GM21528 (cell line): ENCODE data around the gene FGF7.
"Not testable (repeated sequence)": the region's sequence is repeated elsewhere in the genome, so short reads cannot be mapped to it uniquely, and the experiment has no call there.

Source experiments
- ATAC-seq: cut with Tn5 transposase; IDR thresholded peaks from one replicate; pipeline ENCODE4 v1.9.1; 2021; ENCODE audit warnings: mild to moderate bottlenecking, moderate library complexity; ENCODE audit not compliant: unreplicated experiment, low FRiP score

The FGF7 gene, protein sequence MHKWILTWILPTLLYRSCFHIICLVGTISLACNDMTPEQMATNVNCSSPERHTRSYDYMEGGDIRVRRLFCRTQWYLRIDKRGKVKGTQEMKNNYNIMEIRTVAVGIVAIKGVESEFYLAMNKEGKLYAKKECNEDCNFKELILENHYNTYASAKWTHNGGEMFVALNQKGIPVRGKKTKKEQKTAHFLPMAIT

GRCh38 chr15:49423021-49423420 is at the start of gene FGF7:
Gene FGF7, plus strand, starts transcription at chr15:49423242. Its CDS starts 1,056 bp downstream, at chr15:49424298.
- ATAC-seq = no peak

- no peak for ATAC-seq
Observed at GRCh38 chr15:49379996-49380395, 43.0 kb upstream of the FGF7 start.

DNA sequence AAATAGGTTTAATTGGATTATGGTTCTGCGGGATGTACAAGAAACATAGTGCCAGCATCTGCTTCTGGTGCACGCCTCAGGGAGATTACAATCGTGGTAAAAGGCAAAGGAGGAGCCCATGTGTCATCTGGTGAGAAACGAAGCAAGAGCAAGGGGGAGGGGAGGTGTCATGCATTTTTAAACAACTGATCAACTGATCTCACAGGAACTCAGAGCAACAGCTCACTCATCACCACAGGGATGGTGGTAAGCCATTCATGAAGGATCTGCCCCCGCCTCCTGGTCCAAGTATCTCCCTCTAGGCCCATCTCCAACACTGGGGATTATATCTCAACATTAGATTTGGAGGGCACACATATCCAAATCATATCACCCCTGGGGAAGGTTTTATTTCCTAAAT is 42.1 kb upstream of the FGF7 start:
- ATAC-seq = no peak

DNA sequence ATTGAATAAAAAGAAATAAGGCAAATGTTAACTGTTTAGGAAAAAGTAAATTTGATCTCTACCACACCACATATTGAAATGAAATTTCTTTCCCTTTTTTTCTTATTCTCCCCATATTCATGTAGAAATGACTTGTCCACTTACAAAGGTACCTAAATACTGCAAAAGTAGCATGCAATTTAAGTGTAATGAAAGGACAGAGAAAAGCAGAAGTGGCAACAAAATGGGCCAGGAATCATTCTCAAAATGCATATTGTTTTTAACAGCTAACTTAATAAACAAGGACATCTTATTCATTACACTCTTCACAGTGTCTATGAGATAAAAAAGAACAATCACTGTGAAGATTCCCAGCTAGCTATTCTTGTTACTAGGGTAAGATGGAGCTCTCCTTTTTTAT is 40.6 kb upstream of the FGF7 start:
- ATAC-seq = no peak

DNA sequence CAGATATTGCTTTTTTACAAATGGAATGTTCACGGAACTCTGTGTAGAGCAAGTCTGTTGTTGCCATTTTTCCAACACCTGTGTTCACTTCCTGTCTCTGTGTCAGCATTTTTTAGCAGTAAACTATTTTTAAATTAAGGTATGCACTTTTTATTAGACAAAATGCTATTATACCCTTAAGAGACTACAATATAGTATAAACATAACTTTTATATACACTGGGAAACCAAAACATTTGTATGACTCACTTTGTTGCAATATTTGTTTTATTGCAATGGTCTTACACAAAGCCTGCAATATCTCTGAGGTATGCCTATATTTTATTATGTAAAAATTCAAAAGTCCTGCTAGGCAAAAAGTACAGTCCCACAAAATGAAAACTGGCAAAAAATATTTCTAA is 39.8 kb upstream of the FGF7 start:
- no peak for ATAC-seq

GRCh38 chr15:49387471-49387870 is 35.6 kb upstream of the FGF7 start:
- no peak for ATAC-seq

- ATAC-seq = not testable (repeated sequence)
Observed at GRCh38 chr15:49402515-49403296, 20.3 kb upstream of the FGF7 start.

GRCh38 chr15:49406352-49407118 is 16.5 kb upstream of the FGF7 start:
- ATAC-seq = no peak

DNA sequence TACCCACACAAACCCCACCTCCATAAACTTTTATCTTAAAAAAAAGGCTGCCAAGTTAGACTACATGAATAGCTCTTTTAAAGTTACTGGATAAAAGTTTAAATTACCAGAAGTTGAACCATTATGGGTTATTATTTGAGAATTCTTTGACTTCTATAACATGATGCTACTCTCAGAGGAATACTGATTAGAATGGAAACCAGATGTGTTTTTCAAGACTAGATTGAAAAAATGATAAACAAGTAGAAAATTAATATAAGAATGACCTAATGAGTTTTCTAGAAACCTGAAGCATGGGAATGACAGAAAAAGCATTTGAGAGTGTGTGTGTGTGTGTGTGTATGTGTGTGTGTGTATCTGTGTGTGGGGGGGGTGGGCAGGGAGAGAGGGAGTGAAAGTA is 12.4 kb upstream of the FGF7 start:
- no peak for ATAC-seq

- no peak for ATAC-seq
Observed at GRCh38 chr15:49412797-49413196, 10.2 kb upstream of the FGF7 start.

GRCh38 chr15:49415149-49415548 is 7.9 kb upstream of the FGF7 start:
- no peak for ATAC-seq

DNA sequence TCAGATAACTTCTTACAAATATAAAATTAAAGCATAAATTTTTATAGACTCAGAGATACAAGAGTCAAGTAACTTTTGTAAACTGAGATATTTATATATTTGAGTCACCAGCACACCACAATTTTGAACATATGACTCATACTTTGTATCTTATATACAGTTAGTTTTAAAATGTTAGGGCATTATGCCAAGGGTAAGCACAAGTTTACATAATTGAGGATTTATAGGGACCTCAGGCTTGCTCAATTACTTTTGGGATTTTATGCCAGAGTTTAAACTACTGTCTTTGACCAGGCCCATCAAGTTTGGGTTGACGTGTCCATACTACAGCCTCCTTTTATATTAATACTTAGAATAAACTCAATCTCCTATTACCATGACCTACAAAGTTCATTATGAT is 7.4 kb upstream of the FGF7 start:
- ATAC-seq = no peak

- ATAC-seq = no peak
Observed at GRCh38 chr15:49418811-49419210, 4.2 kb upstream of the FGF7 start.

- no peak for ATAC-seq
Observed at GRCh38 chr15:49421991-49422390, 1.1 kb upstream of the FGF7 start.

GRCh38 chr15:49423901-49424550 is 984 bp downstream of the FGF7 start:
- ATAC-seq = no peak

GRCh38 chr15:49424954-49425353 is 1.9 kb downstream of the FGF7 start:
- no peak for ATAC-seq

- no peak for ATAC-seq
Observed at GRCh38 chr15:49427372-49427771, 4.3 kb downstream of the FGF7 start.

DNA sequence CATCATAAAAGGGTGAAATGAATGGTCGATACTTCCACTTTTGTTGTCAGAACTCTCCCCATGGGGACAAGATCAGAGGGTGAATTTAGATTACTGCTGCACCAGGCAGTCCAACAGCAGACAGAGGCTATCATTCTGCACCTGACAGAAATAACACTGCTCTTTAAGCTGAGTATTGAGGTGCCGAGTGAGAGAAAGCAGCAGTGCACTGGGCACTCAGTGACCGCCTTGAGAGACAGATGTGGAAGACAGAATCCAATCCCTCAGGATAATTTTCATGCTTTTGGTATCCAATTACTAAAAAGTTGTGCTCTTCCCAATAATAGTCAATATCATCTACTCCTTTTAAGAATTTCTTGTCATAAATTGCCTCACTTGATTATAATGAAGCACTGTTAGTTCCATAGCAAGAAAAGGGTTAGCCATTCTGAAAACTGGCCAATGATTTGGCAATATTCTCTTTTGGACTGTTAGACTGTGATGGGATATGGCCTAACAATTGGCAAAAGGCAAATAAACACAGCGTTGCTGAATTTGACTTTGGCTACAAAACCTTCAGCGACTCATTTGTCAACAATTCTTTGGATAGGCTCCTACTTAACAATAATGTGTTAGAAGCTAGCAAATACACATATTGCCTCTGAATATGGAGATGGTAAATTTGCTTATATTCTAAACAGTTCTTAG is 5.5 kb downstream of the FGF7 start:
- no peak for ATAC-seq

DNA sequence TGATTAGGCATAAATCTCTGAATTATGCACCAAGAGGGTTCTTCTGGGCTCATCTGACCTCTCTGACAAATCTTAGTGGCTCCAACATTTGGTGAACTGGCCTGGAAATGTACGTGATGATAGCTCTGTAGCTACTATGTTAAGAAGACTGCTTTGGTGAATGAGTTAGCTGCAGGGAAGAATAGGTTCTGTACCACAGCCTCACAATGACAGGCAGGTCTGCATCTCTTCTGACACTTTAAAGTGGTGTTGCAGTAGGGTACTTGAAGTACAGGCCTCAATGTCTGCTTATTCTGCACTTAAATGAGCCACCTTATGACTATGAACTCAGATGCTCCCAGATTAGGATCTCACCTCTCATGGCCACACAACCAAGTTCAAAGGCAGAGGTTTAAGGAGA is 7.0 kb downstream of the FGF7 start:
- no peak for ATAC-seq

GRCh38 chr15:49435174-49435573 is 12.1 kb downstream of the FGF7 start:
- no peak for ATAC-seq
